GM08714 (cell line): Measurements from ENCODE around the gene DNTTIP2.
"Not testable (repeated sequence)": the region's sequence is repeated elsewhere in the genome, so short reads cannot be mapped to it uniquely, and the experiment has no call there.

Experiments used
- H3K4me3 ChIP-seq: fragments of 200-500 bp; sonication (Bioruptor generic); 2 replicates; pipeline ENCODE4 v1.5.1; 2014; ENCODE audit warnings: mild to moderate bottlenecking, low read length, inconsistent platforms
- ZNF274 ChIP-seq: IDR thresholded peaks from 2 replicates; pipeline ENCODE4 v1.6.1; 2012; ENCODE audit warnings: mild to moderate bottlenecking, low read depth, low read length

DNTTIP2 gene

GRCh38 chr1:93878889-93879586, at the start of gene DNTTIP2:
Gene DNTTIP2 (minus strand): TSS chr1:93879206. CDS start chr1:93879148, 58 bp downstream.
- no peak for TF ChIP-seq ZNF274
- H3K4me3 ChIP-seq, result peak within 1 kb of the TSS; percentile 91

GRCh38 chr1:93925206-93925605, 46.2 kb upstream of the DNTTIP2 start:
- H3K4me3 ChIP-seq, result no peak overlapping the region
- no peak for TF ChIP-seq ZNF274

- no peak for TF ChIP-seq ZNF274
- H3K4me3 ChIP-seq, result no peak overlapping the region
Observed at GRCh38 chr1:93919780-93920179, 40.8 kb upstream of the DNTTIP2 start.

GRCh38 chr1:93917302-93917701, 38.3 kb upstream of the DNTTIP2 start:
- no peak overlapping the region for H3K4me3 ChIP-seq
- TF ChIP-seq ZNF274, result no peak

GRCh38 chr1:93910880-93911279, 31.9 kb upstream of the DNTTIP2 start:
- H3K4me3 ChIP-seq, result not testable (repeated sequence)

- no peak overlapping the region for H3K4me3 ChIP-seq
- no peak for TF ChIP-seq ZNF274
Observed at GRCh38 chr1:93910305-93910704, 31.3 kb upstream of the DNTTIP2 start.

- no peak for TF ChIP-seq ZNF274
Observed at GRCh38 chr1:93909146-93910050, 30.4 kb upstream of the DNTTIP2 start, which contains the start of gene GCLM. Gene GCLM (minus strand): TSS chr1:93909430. CDS start chr1:93909163, 267 bp downstream.

GRCh38 chr1:93908394-93909145, 29.6 kb upstream of the DNTTIP2 start:
- TF ChIP-seq ZNF274, result no peak
- H3K4me3 ChIP-seq, result peak overlapping the region; percentile 87

More at GRCh38 chr1:93909146-93910050, 30.4 kb upstream of the DNTTIP2 start, which contains the start of gene GCLM:
- H3K4me3 ChIP-seq, result peak within 1 kb of the TSS; percentile 87

- no peak for TF ChIP-seq ZNF274
Observed at GRCh38 chr1:93907718-93908117, 28.7 kb upstream of the DNTTIP2 start.

GRCh38 chr1:93906480-93906879, 27.5 kb upstream of the DNTTIP2 start:
- TF ChIP-seq ZNF274, result no peak

More at GRCh38 chr1:93907718-93908117, 28.7 kb upstream of the DNTTIP2 start:
- H3K4me3 ChIP-seq, result peak overlapping the region; percentile 87

GRCh38 chr1:93905734-93906133, 26.7 kb upstream of the DNTTIP2 start:
- no peak overlapping the region for H3K4me3 ChIP-seq
- no peak for TF ChIP-seq ZNF274

More at GRCh38 chr1:93906480-93906879, 27.5 kb upstream of the DNTTIP2 start:
- H3K4me3 ChIP-seq, result no peak overlapping the region; the same call in 1 of the 2 replicates

- no peak for TF ChIP-seq ZNF274
- H3K4me3 ChIP-seq, result no peak overlapping the region
Observed at GRCh38 chr1:93905051-93905450, 26.0 kb upstream of the DNTTIP2 start.

- TF ChIP-seq ZNF274, result no peak
- H3K4me3 ChIP-seq, result no peak overlapping the region
Observed at GRCh38 chr1:93904228-93904627, 25.2 kb upstream of the DNTTIP2 start.
